Measurements from ENCODE around the gene LRRC14B. TPM values are rescaled to one million over a fixed set of nuclear protein-coding genes. Genes with fewer than 3 reads are reported as not detected.
"Not testable (repeated sequence)": the region's sequence is repeated elsewhere in the genome, so short reads cannot be mapped to it uniquely, and the experiment has no call there.

LRRC14B gene
- total and polyA plus RNA-seq, 2 experiments from 2014 or later: not detected

- in situ Hi-C loops (cut with MboI): no loop called here
- peaks cover 75% of the 10 kb centered on the region for H3K79me2 ChIP-seq (ENCODE audit: insufficient read depth)
- H2AFZ ChIP-seq: no peak overlapping the region
- peaks cover 21% of the 10 kb centered on the region for H3K4me1 ChIP-seq (ENCODE audit: insufficient read depth)
- no peak overlapping the region for H3K27ac ChIP-seq
- no peak overlapping the region for H3K4me3 ChIP-seq
- no peak for TF ChIP-seq EZH2 (IDR thresholded peaks at IDR 0.05; ENCODE audit: insufficient read depth, poor library complexity, severe bottlenecking)
- TF ChIP-seq EZH2phosphoT487 (IDR thresholded peaks at IDR 0.05; ENCODE audit: insufficient read depth, low read depth): no peak
- WGBS, 2 experiments (ENCODE audit: low coverage in 1 of 2, low lambda C conversion rate in 2 of 2, missing lambda C conversion rate in 2 of 2): 70 to 80% methylated on average over 6 of the region's 6 CpGs
- no peak overlapping the region for H3K4me2 ChIP-seq (ENCODE audit: unreplicated experiment)
- no peaks in the 10 kb centered on the region for H3K9me2 ChIP-seq (ENCODE audit: insufficient read depth)
- peaks cover 31% of the 10 kb centered on the region for H3K36me3 ChIP-seq (ENCODE audit: low read depth)
- peaks cover 18% of the 10 kb centered on the region; the same call in 1 of the 2 replicates for H4K20me1 ChIP-seq (ENCODE audit: insufficient read depth)
- H3K9ac ChIP-seq: no peak overlapping the region
- no peaks in the 10 kb centered on the region for H3K9me3 ChIP-seq (ENCODE audit: low read depth)
- H3F3A ChIP-seq (ENCODE audit: insufficient read depth): peaks cover 11% of the 10 kb centered on the region
- no peak for DNase-seq
- H3K27me3 ChIP-seq (replicated peaks; ENCODE audit: insufficient read depth): no peaks in the 10 kb centered on the region
Measured at GRCh38 chr5:223791-224190, 32.5 kb downstream of the LRRC14B start.

GRCh38 chr5:225334-225733 is 34.0 kb downstream of the LRRC14B start:
- Histone ChIP-seq H3K27ac (no peak overlapping the region), H3K4me2 (ENCODE audit: unreplicated experiment) (no peak overlapping the region), H3K9me2 (ENCODE audit: insufficient read depth) (no peaks in the 10 kb centered on the region), H3F3A (ENCODE audit: insufficient read depth) (peaks cover 7% of the 10 kb centered on the region), H3K9me3 (ENCODE audit: low read depth) (no peaks in the 10 kb centered on the region), H4K20me1 (ENCODE audit: insufficient read depth) (peaks cover 18% of the 10 kb centered on the region; the same call in 1 of the 2 replicates), H3K79me2 (ENCODE audit: insufficient read depth) (peaks cover 67% of the 10 kb centered on the region), H3K27me3 (replicated peaks; ENCODE audit: insufficient read depth) (no peaks in the 10 kb centered on the region), H3K4me3 (no peak overlapping the region), H3K4me1 (ENCODE audit: insufficient read depth) (peaks cover 16% of the 10 kb centered on the region), H3K36me3 (ENCODE audit: low read depth) (peaks cover 47% of the 10 kb centered on the region), H2AFZ (no peak overlapping the region), H3K9ac (no peak overlapping the region)
- no peak for DNase-seq
- 95 to 97% methylated on average over 14 of the region's 14 CpGs for WGBS, 2 experiments (ENCODE audit: low coverage in 1 of 2, low lambda C conversion rate in 2 of 2, missing lambda C conversion rate in 2 of 2)
- TF ChIP-seq EZH2 (IDR thresholded peaks at IDR 0.05; ENCODE audit: insufficient read depth, poor library complexity, severe bottlenecking) (no peak), EZH2phosphoT487 (IDR thresholded peaks at IDR 0.05; ENCODE audit: insufficient read depth, low read depth) (no peak)
- in situ Hi-C loops (cut with MboI): no loop called here

DNA sequence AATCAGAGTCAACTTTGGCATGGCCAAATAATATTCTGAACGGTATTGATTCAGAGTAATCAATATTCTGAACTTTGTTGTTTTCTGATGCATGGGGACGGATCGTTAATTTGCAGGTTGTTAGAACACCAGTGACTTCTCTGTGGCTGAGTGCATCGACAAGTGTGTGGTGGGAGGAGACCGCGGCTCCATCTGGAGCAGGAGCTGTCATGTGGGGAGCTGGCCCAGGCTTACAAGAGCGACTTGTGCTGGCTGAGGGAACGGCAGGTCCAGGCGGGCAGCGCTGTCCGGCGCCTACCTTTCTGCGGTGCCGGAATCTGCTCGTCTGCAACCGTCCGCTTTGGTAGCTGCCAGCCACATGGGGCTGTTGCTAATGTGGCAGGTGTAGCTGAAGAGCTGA is 36.1 kb downstream of the LRRC14B start:
- H3K27ac ChIP-seq; H3F3A ChIP-seq (ENCODE audit: insufficient read depth); H2AFZ ChIP-seq; H3K4me3 ChIP-seq; in situ Hi-C loops (cut with MboI); H3K27me3 ChIP-seq (replicated peaks; ENCODE audit: insufficient read depth); DNase-seq; H3K9me2 ChIP-seq (ENCODE audit: insufficient read depth); H4K20me1 ChIP-seq (ENCODE audit: insufficient read depth); H3K4me2 ChIP-seq (ENCODE audit: unreplicated experiment); H3K9ac ChIP-seq; H3K9me3 ChIP-seq (ENCODE audit: low read depth): not testable (repeated sequence)
- Histone ChIP-seq H3K4me1 (ENCODE audit: insufficient read depth) (peaks cover 13% of the 10 kb centered on the region), H3K36me3 (ENCODE audit: low read depth) (peaks cover 47% of the 10 kb centered on the region), H3K79me2 (ENCODE audit: insufficient read depth) (peaks cover 46% of the 10 kb centered on the region)
- WGBS, 2 experiments (ENCODE audit: low coverage in 1 of 2, low lambda C conversion rate in 2 of 2, missing lambda C conversion rate in 2 of 2): 97% methylated on average over 14 to 17 of the region's 17 CpGs

DNA sequence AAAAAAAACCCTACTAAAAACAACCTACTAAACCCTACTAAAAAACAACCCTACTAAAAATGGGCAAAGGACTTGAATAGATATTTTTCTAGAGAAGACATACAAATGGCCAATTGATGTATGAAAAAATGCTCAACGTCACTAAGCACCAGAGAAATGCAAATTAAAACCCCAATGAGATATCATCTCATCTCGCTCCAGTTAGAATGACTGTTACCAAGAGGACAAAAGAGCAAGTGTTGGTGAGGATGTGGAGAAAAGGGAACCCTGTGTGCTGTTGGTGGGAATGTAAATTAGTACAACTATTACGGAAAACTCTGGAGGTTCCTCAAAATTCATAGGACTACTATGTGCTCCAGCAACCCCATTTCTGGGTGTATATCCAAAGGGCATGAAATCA is 37.6 kb downstream of the LRRC14B start:
- in situ Hi-C loops (cut with MboI): no loop called here
- H3K36me3 ChIP-seq (ENCODE audit: low read depth): peaks cover 50% of the 10 kb centered on the region
- WGBS, 2 experiments (ENCODE audit: low coverage in 1 of 2, low lambda C conversion rate in 2 of 2, missing lambda C conversion rate in 2 of 2): 96% methylated on average over 3 of the region's 3 CpGs

DNA sequence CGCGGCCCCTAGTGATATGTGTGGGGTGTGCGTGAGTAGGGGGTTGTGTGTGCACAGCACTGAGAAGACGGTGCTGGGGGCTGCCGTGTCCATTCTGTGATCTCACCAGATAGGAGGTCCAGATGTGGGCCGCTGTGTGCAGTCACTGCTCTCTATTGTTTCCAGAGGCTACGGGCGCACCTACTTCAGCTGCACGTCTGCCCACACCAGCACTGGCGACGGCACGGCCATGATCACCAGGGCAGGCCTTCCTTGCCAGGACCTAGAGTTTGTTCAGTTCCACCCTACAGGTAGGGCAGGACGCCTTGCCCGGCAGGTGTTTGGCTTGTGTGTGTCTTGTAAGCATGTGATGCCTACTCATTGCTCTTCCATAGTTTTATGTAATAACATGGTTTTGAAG is 39.4 kb downstream of the LRRC14B start:
- TF ChIP-seq EZH2phosphoT487 (IDR thresholded peaks at IDR 0.05; ENCODE audit: insufficient read depth, low read depth) (no peak), EZH2 (IDR thresholded peaks at IDR 0.05; ENCODE audit: insufficient read depth, poor library complexity, severe bottlenecking) (no peak)
- Histone ChIP-seq H3K9me3 (ENCODE audit: low read depth) (no peaks in the 10 kb centered on the region), H3K9me2 (ENCODE audit: insufficient read depth) (no peaks in the 10 kb centered on the region), H3K4me1 (ENCODE audit: insufficient read depth) (no peaks in the 10 kb centered on the region), H3K9ac (no peak overlapping the region), H2AFZ (no peak overlapping the region), H3K27ac (no peak overlapping the region), H3K4me2 (ENCODE audit: unreplicated experiment) (no peak overlapping the region), H3K79me2 (ENCODE audit: insufficient read depth) (peaks cover 13% of the 10 kb centered on the region), H3F3A (ENCODE audit: insufficient read depth) (no peaks in the 10 kb centered on the region), H3K4me3 (no peak overlapping the region), H3K36me3 (ENCODE audit: low read depth) (peaks cover 37% of the 10 kb centered on the region), H4K20me1 (ENCODE audit: insufficient read depth) (no peaks in the 10 kb centered on the region), H3K27me3 (replicated peaks; ENCODE audit: insufficient read depth) (no peaks in the 10 kb centered on the region)
- WGBS, 2 experiments (ENCODE audit: low coverage in 1 of 2, low lambda C conversion rate in 2 of 2, missing lambda C conversion rate in 2 of 2): 94 to 97% methylated on average over 14 of the region's 14 CpGs
- in situ Hi-C loops (cut with MboI): no loop called here
- DNase-seq: no peak

More for the DNA sequence above, 37.6 kb downstream of the LRRC14B start:
- Histone ChIP-seq H3K27me3 (replicated peaks; ENCODE audit: insufficient read depth) (no peaks in the 10 kb centered on the region), H4K20me1 (ENCODE audit: insufficient read depth) (no peaks in the 10 kb centered on the region), H3K79me2 (ENCODE audit: insufficient read depth) (peaks cover 31% of the 10 kb centered on the region), H3K27ac (no peak overlapping the region), H3K9me3 (ENCODE audit: low read depth) (no peaks in the 10 kb centered on the region), H3K4me2 (ENCODE audit: unreplicated experiment) (no peak overlapping the region), H3K9me2 (ENCODE audit: insufficient read depth) (no peaks in the 10 kb centered on the region), H3K4me3 (no peak overlapping the region), H2AFZ (no peak overlapping the region), H3K4me1 (ENCODE audit: insufficient read depth) (no peaks in the 10 kb centered on the region), H3F3A (ENCODE audit: insufficient read depth) (no peaks in the 10 kb centered on the region), H3K9ac (no peak overlapping the region)
- no peak for TF ChIP-seq EZH2 (IDR thresholded peaks at IDR 0.05; ENCODE audit: insufficient read depth, poor library complexity, severe bottlenecking)
- no peak for TF ChIP-seq EZH2phosphoT487 (IDR thresholded peaks at IDR 0.05; ENCODE audit: insufficient read depth, low read depth)
- no peak for DNase-seq
